ENCODE data around the gene GJB2. TPM values are rescaled to one million over a fixed set of nuclear protein-coding genes. Genes with fewer than 3 reads are reported as not detected.

GJB2 gene
- total and polyA plus RNA-seq, 10 of the 15 experiments (the other 5 are each of a cell fraction or from before 2014, with no cell fraction given), result 0.07 to 0.59 (median 0.31) TPM; not detected in 1

GRCh38 chr13:20177049-20177831 lies 15.5 kb downstream of the GJB2 start (continued):
- TF ChIP-seq GATAD2B (conservative IDR thresholded peaks at IDR 0.05; ENCODE audit: low read depth), result no peak
- no peak for TF ChIP-seq ZSCAN29 (IDR thresholded peaks at IDR 0.05)
- no peak for TF ChIP-seq E4F1 (IDR thresholded peaks at IDR 0.05; ENCODE audit: borderline replicate concordance, partially characterized antibody)
- TF ChIP-seq SIX5 (IDR thresholded peaks at IDR 0.05; ENCODE audit: low read depth, low read length, severe bottlenecking), result no peak
- TF ChIP-seq GABPA (IDR thresholded peaks at IDR 0.05; ENCODE audit: low read depth), result no peak
- no peak for TF ChIP-seq CUX1 (IDR thresholded peaks at IDR 0.05; ENCODE audit: insufficient replicate concordance, low read depth, low read length)
- TF ChIP-seq IRF3 (IDR thresholded peaks at IDR 0.05), result no peak
- no peak for TF ChIP-seq NR2F1 (conservative IDR thresholded peaks at IDR 0.05)
- TF ChIP-seq KAT2A (conservative IDR thresholded peaks at IDR 0.05; ENCODE audit: control insufficient read depth, low read depth, low read length), result no peak
- no peak for TF ChIP-seq CEBPZ (IDR thresholded peaks at IDR 0.05; ENCODE audit: low read depth, low read length)
- TF ChIP-seq BCL3 (IDR thresholded peaks at IDR 0.05; ENCODE audit: borderline replicate concordance, insufficient read depth, low read depth, low read length, poor library complexity, severe bottlenecking), result no peak
- no peak for TF ChIP-seq TARDBP (IDR thresholded peaks at IDR 0.05; ENCODE audit: borderline replicate concordance)

Data from GM12878 (cell line).